Activated CD4-positive, alpha-beta T cell treated with anti-CD3 and anti-CD28 coated beads for 24 hours (primary cell): Measurements from ENCODE around the gene SH2D6.
"Not testable (repeated sequence)": the region's sequence is repeated elsewhere in the genome, so short reads cannot be mapped to it uniquely, and the experiment has no call there.

Experiments
- DNase-seq, 2 donors: peaks; one replicate each; pipeline ENCODE4 v3.0.0-alpha.2; 2020; ENCODE audit warnings: low read depth in 2 of 2

SH2D6 gene

DNA sequence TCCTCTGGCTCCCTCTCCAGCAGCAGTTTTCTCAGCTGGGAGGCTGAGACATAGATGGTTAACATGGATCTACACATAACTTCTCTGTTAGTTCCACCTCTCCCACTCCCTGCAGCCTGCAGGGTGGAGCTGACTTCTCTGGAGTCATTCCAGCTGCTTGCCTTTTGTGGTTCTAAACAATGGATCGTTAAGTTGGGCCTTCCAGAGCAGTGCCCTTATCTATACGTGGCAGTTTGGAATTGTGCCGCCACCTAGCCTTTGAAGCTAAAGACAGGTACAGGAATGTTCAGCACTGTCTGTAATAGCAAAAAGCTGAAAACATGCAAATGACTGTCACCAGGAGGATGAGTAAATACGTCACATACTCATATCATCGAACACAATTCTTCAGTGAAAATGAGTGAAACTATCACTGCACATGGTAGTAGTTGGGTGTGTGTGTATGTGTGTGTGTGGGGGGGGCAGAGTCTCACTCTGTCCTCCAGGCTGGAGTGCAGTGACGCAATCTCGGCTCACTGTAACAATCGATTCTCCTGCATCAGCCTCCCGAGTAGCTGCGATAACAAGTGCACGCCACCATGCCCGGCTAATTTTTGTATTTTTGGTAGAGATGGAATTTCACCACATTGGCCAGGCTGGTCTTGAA lies 50.3 kb downstream of the SH2D6 start:
- no peak for DNase-seq

DNA sequence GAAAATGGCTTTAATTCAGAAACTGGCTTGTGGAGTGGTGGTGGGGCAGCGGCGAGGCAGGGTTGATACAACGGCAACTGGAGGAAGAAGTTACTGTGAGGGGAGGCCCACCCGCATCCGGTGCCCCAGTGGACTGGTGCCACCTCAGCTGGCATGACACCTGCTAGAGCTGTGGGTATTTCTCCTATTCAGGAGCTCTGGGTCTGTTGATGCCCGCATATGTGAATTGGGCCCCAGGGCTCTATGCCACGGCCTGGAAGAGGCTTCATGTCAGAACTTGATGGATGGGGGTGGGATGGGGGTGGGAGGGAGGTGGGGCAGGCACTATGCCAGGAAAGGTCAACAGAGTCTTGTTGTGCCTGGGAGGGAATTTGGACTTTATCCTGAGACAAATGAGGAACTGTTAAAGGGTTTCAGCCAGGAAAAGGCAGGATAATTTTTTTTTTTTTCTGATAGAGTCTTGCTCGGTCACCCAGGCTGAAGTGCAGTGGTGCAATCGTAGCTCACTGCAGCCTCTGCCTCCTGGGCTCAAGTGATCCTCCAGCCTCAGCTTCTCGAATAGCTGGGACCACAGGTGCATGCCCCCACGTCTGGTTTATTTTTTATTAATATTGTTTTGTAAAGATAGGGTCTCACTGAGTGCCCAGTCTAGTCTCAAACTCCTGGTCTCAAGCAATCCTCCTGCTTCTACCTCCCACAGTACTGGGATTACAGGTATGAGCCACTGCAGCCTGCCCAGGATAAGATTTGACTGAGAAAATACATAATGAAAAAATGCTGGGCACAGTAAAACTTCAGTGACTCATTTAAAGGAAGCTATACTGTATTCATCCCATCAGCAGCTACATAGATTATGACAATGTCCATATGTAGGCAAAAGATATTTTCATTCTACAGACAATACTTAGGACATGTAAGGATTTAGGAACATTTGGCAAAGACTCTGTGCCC lies 52.6 kb downstream of the SH2D6 start:
- no peak for DNase-seq

GRCh38 chr2:85472261-85472660 lies 53.7 kb downstream of the SH2D6 start:
- DNase-seq, result no peak

DNA sequence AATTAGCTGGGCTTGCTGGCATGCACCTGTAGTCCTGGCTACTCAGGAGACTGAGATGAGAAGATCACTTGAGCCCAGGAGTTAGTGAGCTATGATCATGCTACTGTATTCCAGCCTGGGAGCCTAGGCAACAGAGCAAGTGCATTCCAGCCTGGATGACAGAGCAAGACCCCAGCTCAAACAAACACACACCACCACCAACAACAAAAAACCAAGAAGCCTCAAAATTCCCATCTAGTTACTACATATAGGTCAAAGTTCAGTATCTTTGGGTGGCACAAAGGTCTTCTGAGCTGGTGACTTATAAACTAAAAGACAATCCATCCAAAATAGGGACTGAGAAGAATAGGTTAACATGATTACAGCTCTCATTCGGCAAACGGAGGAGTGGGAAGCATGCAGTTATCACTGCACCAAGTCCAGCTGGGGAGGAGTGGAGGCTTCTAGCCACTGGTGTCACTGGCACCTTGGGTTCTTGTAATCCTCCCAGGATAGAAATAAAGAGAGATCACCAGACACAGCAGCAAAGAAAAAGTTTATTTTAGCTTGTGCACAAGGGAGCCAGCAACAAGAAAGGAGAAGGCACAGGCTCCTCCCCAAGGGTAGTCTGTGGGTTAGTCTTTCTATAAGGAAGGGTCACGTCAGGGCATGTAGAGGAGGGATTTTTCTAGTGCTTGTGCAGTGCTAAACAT lies 57.4 kb downstream of the SH2D6 start:
- no peak for DNase-seq

- DNase-seq, result no peak
These were observed 58.1 kb downstream of the SH2D6 start for GRCh38 chr2:85476624-85477023.

DNA sequence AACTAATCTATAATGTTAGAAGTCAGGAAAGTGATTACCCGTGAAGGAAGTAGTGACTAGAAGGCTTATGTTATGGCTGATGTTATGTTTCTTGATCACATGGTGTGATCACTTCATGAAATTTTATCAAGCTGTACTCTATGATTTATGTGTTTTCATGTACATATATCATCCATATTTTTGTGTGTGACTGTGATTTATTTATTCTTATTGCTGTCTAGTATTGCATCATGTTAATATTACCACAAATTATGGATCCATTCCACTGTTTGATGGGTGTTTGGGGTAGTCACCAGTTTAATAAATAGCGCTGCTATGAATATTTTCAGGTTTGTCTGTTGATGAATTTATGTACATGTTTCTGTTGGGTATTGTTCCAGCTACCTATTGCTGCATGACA lies 59.4 kb downstream of the SH2D6 start:
- DNase-seq, result no peak

DNA sequence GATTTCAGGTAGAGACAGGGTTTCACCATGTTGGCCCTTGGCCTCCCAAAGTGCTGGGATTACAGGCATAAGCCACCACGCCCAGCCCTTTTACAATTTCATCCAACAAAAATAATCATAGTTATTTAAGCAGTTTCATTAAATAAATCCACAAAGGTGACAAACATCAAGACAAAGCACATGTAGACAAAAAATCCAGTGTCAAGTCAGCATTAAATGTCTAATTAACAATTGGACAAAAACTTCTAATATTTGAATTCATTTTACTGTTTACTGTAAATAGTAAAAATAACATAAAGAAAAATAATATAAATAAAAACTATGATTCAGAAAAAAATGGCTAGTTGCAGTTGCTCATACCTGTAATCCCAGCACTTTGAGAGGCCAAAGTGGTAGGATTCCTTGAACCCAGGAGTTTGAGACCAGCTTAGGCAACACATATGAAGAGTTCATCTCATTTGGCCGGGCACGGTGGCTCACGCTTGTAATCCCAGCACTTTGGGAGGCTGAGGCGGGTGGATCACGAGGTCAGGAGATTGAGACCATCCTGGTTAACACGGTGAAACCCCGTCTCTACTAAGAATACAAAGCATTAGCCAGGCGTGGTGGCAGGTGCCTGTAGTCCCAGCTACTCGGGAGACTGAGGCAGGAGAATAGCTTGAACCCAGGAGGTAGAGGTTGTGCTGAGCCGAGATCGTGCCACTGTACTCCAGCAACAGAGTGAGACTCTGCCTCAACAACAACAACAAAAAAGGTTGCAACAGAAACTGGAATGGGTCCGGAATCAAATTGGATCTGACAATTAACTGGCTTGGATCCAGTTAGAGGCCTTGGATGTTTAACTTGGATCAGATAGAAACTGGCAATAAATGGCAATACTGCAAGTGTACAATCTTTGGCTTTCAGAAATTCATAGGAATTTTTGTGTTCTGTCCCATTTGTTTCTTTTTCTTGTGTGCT lies 63.6 kb downstream of the SH2D6 start:
- DNase-seq, result no peak

DNA sequence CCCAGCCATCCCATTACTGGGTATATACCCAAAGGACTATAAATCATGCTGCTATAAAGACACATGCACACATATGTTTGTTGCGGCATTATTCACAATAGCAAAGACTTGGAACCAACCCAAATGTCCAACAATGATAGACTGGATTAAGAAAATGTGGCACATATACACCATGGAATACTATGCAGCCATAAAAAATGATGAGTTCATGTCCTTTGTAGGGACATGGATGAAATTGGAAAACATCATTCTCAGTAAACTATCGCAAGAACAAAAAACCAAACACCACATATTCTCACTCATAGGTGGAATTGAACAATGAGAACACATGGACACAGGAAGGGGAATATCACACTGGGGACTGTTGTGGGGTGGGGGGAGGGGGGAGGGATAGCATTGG lies 66.1 kb downstream of the SH2D6 start:
- DNase-seq, result not testable (repeated sequence)

GRCh38 chr2:85485815-85486214 lies 67.3 kb downstream of the SH2D6 start:
- DNase-seq, result no peak
